Ishikawa (cell line): ENCODE data around the gene OGFOD1.

ENCODE experiments used
- CEBPB ChIP-seq: IDR thresholded peaks from 2 replicates; pipeline ENCODE4 v1.6.1; 2012
- CREB1 ChIP-seq: IDR thresholded peaks from 2 replicates; pipeline ENCODE4 v1.6.1; 2012; ENCODE audit warnings: low read depth
- EGR1 ChIP-seq: IDR thresholded peaks from 2 replicates; pipeline ENCODE4 v1.6.1; 2012
- EP300 ChIP-seq: IDR thresholded peaks from 2 replicates; pipeline ENCODE4 v1.6.1; 2012; ENCODE audit warnings: borderline replicate concordance
- FOXM1 ChIP-seq: IDR thresholded peaks from 2 replicates; pipeline ENCODE4 v1.6.1; 2012; ENCODE audit warnings: low read depth, borderline replicate concordance
- NFIC ChIP-seq: IDR thresholded peaks from 2 replicates; pipeline ENCODE4 v1.6.1; 2012
- RAD21 ChIP-seq: IDR thresholded peaks from 2 replicates; pipeline ENCODE4 v1.6.1; 2012; ENCODE audit warnings: low read depth
- REST ChIP-seq: IDR thresholded peaks from 2 replicates; pipeline ENCODE4 v1.6.1; 2012; ENCODE audit warnings: low read depth, mild to moderate bottlenecking
- TAF1 ChIP-seq: IDR thresholded peaks from 2 replicates; pipeline ENCODE4 v1.6.1; 2012; ENCODE audit warnings: low read depth, mild to moderate bottlenecking
- TCF12 ChIP-seq: IDR thresholded peaks from 2 replicates; pipeline ENCODE4 v1.6.1; 2012; ENCODE audit warnings: low read depth
- TEAD4 ChIP-seq: IDR thresholded peaks from 2 replicates; pipeline ENCODE4 v1.6.1; 2012
- YY1 ChIP-seq: IDR thresholded peaks from 2 replicates; pipeline ENCODE4 v1.6.1; 2012; ENCODE audit warnings: low read depth
- ZBTB7A ChIP-seq: IDR thresholded peaks from 2 replicates; pipeline ENCODE4 v1.6.1; 2012; ENCODE audit warnings: low read depth
- TF ChIP-seq, protein P1 (sequence below): IDR thresholded peaks from 2 replicates; pipeline ENCODE4 v1.6.1; 2012
- TF ChIP-seq, protein P2 (sequence below): IDR thresholded peaks from 2 replicates; pipeline ENCODE4 v1.6.1; 2012

The OGFOD1 gene

DNA sequence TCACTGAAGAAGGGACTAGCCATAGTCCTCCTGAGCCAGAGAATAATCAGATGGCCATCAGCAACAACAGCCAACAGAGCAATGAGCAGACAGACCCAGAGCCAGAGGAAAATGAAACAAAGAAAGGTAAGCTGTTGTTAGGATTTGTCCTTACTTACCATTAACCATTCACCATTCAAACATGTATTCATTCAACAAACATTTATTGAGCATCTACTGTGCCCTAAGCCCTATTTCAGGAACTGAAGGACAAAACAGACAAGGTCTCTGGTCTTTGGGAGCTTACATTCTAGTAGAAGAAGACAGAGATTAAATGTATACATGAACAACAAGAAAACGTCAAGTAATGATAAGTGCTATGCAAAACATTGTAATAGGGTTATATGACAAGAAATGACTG lies 19.3 kb downstream of the OGFOD1 start:
- TF ChIP-seq FOXM1, result no peak
- no peak for TF ChIP-seq RAD21
- TF ChIP-seq CEBPB, result no peak
- TF ChIP-seq NFIC, result no peak
- no peak for TF ChIP-seq YY1
- TF ChIP-seq, protein P1, sequence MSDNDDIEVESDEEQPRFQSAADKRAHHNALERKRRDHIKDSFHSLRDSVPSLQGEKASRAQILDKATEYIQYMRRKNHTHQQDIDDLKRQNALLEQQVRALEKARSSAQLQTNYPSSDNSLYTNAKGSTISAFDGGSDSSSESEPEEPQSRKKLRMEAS, result no peak
- TF ChIP-seq EP300, result no peak
- TF ChIP-seq CREB1, result no peak
- no peak for TF ChIP-seq EGR1
- no peak for TF ChIP-seq REST
- no peak for TF ChIP-seq ZBTB7A
- no peak for TF ChIP-seq TEAD4
- TF ChIP-seq, protein P2, sequence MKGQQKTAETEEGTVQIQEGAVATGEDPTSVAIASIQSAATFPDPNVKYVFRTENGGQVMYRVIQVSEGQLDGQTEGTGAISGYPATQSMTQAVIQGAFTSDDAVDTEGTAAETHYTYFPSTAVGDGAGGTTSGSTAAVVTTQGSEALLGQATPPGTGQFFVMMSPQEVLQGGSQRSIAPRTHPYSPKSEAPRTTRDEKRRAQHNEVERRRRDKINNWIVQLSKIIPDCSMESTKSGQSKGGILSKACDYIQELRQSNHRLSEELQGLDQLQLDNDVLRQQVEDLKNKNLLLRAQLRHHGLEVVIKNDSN, result no peak
- TF ChIP-seq TCF12, result no peak
- TF ChIP-seq TAF1, result no peak

GRCh38 chr16:56475201-56475600 lies 23.8 kb downstream of the OGFOD1 start:
- TF ChIP-seq YY1, result no peak
- TF ChIP-seq CEBPB, result no peak
- TF ChIP-seq EP300, result no peak
- no peak for TF ChIP-seq TCF12
- TF ChIP-seq FOXM1, result no peak
- TF ChIP-seq CREB1, result no peak
- TF ChIP-seq, protein P1, result no peak

- TF ChIP-seq REST (no peak), TEAD4 (peak; percentile 30; the same call in 1 of the 2 replicates)
Observed at GRCh38 chr16:56477096-56477878, 25.9 kb downstream of the OGFOD1 start.

- no peak for TF ChIP-seq EP300
- no peak for TF ChIP-seq TAF1
- TF ChIP-seq CREB1, result no peak
- TF ChIP-seq YY1, result no peak
- no peak for TF ChIP-seq RAD21
- no peak for TF ChIP-seq ZBTB7A
- no peak for TF ChIP-seq TEAD4
- TF ChIP-seq, protein P1, result no peak
- no peak for TF ChIP-seq NFIC
- TF ChIP-seq TCF12, result no peak
- no peak for TF ChIP-seq EGR1
- no peak for TF ChIP-seq CEBPB
- TF ChIP-seq, protein P2, result no peak
- no peak for TF ChIP-seq FOXM1
- TF ChIP-seq REST, result no peak
Observed at GRCh38 chr16:56478281-56479049, 27.1 kb downstream of the OGFOD1 start.
